HUDEP-2 (cell line): ENCODE results near the gene GPS1.
A peak's percentile ranks its signal among the peaks of the same experiment; 100 is the strongest.

Experiments
- DNase-seq, 76 experiments: peaks; one replicate each; lab custom pipeline; 2025; ENCODE audit not compliant: unreplicated experiment in 76 of 76; lab: John Stamatoyannopoulos, UW

The GPS1 gene

GRCh38 chr17:82098169-82098938, 46.7 kb downstream of the GPS1 start, which contains the start of gene FASN:
TSS of gene FASN (minus strand) at chr17:82098236. CDS start at chr17:82096445, 1,791 bp downstream.
- peak in 75 of 76 experiments; percentile 25 to 97 (median 90) for DNase-seq

GRCh38 chr17:82098939-82099763, 47.5 kb downstream of the GPS1 start:
- peak in 8 of 76 experiments; percentile 9 to 68 (median 32) for DNase-seq

GRCh38 chr17:82100502-82101298, 49.0 kb downstream of the GPS1 start:
- DNase-seq = no peak

- peak in 44 of 76 experiments; percentile 10 to 62 (median 34) for DNase-seq
Measured at GRCh38 chr17:82101301-82101715, 49.6 kb downstream of the GPS1 start.

- DNase-seq = no peak
Measured at GRCh38 chr17:82101767-82102679, 50.3 kb downstream of the GPS1 start.

GRCh38 chr17:82103553-82104451, 52.1 kb downstream of the GPS1 start:
- no peak for DNase-seq

GRCh38 chr17:82104797-82105416, 53.2 kb downstream of the GPS1 start:
- no peak for DNase-seq

- DNase-seq = no peak
Measured at GRCh38 chr17:82105417-82105881, 53.8 kb downstream of the GPS1 start.

- peak in 67 of 76 experiments; percentile 20 to 92 (median 56) for DNase-seq
Measured at GRCh38 chr17:82105882-82106687, 54.4 kb downstream of the GPS1 start.

GRCh38 chr17:82106688-82107305, 55.1 kb downstream of the GPS1 start:
- peak in 2 of 76 experiments; percentile 13 to 55 for DNase-seq
